Measurements from ENCODE around the gene RAB9B. TPM values are rescaled to one million over a fixed set of nuclear protein-coding genes. Genes with fewer than 3 reads are reported as not detected.

RAB9B gene
- polyA plus RNA-seq, 1 donor from 2014 or later: 50.6 TPM

- Histone ChIP-seq H3K9me2 (ENCODE audit: insufficient read depth, low read length) (no peaks in the 10 kb centered on the region), H3K9me3 (ENCODE audit: low read length) (no peaks in the 10 kb centered on the region), H3K4me2 (ENCODE audit: low read length) (no peak within 1 kb of the TSS), H3K79me2 (replicated peaks; ENCODE audit: insufficient read depth, low read length) (no peaks in the 10 kb centered on the region), H3K9ac (ENCODE audit: low read length) (no peak within 1 kb of the TSS), H3F3A (ENCODE audit: insufficient read depth, low read length, poor library complexity, severe bottlenecking) (no peaks in the 10 kb centered on the region), H4K20me1 (ENCODE audit: insufficient read depth) (no peaks in the 10 kb centered on the region), H2AFZ (ENCODE audit: low read depth, low read length) (no peak within 1 kb of the TSS), H3K4me3 (ENCODE audit: low read length) (no peak within 1 kb of the TSS), H3K36me3 (ENCODE audit: insufficient read depth, low read length) (no peaks in the 10 kb centered on the region), H3K27ac (ENCODE audit: low read length) (no peak within 1 kb of the TSS), H3K27me3 (ENCODE audit: insufficient read depth, low read depth, low read length) (no peaks in the 10 kb centered on the region)
- TF ChIP-seq MXI1 (conservative IDR thresholded peaks at IDR 0.05; ENCODE audit: poor library complexity, severe bottlenecking) (no peak), POLR2AphosphoS5 (IDR thresholded peaks at IDR 0.05) (no peak), EP300 (conservative IDR thresholded peaks at IDR 0.05; ENCODE audit: poor library complexity, severe bottlenecking) (no peak), RAD21 (conservative IDR thresholded peaks at IDR 0.05) (no peak), TAF1 (IDR thresholded peaks at IDR 0.05; ENCODE audit: low read depth) (no peak), SMC3 (conservative IDR thresholded peaks at IDR 0.05; ENCODE audit: poor library complexity) (no peak), EZH2 (IDR thresholded peaks at IDR 0.05; ENCODE audit: borderline replicate concordance, insufficient read depth, low read length, poor library complexity, severe bottlenecking) (no peak)
- TF ChIP-seq, protein P1, sequence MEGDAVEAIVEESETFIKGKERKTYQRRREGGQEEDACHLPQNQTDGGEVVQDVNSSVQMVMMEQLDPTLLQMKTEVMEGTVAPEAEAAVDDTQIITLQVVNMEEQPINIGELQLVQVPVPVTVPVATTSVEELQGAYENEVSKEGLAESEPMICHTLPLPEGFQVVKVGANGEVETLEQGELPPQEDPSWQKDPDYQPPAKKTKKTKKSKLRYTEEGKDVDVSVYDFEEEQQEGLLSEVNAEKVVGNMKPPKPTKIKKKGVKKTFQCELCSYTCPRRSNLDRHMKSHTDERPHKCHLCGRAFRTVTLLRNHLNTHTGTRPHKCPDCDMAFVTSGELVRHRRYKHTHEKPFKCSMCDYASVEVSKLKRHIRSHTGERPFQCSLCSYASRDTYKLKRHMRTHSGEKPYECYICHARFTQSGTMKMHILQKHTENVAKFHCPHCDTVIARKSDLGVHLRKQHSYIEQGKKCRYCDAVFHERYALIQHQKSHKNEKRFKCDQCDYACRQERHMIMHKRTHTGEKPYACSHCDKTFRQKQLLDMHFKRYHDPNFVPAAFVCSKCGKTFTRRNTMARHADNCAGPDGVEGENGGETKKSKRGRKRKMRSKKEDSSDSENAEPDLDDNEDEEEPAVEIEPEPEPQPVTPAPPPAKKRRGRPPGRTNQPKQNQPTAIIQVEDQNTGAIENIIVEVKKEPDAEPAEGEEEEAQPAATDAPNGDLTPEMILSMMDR (IDR thresholded peaks at IDR 0.05; ENCODE audit: poor library complexity, severe bottlenecking): no peak
- TF ChIP-seq, protein P2, sequence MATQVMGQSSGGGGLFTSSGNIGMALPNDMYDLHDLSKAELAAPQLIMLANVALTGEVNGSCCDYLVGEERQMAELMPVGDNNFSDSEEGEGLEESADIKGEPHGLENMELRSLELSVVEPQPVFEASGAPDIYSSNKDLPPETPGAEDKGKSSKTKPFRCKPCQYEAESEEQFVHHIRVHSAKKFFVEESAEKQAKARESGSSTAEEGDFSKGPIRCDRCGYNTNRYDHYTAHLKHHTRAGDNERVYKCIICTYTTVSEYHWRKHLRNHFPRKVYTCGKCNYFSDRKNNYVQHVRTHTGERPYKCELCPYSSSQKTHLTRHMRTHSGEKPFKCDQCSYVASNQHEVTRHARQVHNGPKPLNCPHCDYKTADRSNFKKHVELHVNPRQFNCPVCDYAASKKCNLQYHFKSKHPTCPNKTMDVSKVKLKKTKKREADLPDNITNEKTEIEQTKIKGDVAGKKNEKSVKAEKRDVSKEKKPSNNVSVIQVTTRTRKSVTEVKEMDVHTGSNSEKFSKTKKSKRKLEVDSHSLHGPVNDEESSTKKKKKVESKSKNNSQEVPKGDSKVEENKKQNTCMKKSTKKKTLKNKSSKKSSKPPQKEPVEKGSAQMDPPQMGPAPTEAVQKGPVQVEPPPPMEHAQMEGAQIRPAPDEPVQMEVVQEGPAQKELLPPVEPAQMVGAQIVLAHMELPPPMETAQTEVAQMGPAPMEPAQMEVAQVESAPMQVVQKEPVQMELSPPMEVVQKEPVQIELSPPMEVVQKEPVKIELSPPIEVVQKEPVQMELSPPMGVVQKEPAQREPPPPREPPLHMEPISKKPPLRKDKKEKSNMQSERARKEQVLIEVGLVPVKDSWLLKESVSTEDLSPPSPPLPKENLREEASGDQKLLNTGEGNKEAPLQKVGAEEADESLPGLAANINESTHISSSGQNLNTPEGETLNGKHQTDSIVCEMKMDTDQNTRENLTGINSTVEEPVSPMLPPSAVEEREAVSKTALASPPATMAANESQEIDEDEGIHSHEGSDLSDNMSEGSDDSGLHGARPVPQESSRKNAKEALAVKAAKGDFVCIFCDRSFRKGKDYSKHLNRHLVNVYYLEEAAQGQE (IDR thresholded peaks at IDR 0.05; ENCODE audit: borderline replicate concordance): no peak
Measured at GRCh38 chrX:103776546-103776945, 55.5 kb downstream of the RAB9B start, which contains the start of gene PLP1. TSS of gene PLP1 (plus strand) at chrX:103776840. CDS start at chrX:103776996, 156 bp downstream.

DNA sequence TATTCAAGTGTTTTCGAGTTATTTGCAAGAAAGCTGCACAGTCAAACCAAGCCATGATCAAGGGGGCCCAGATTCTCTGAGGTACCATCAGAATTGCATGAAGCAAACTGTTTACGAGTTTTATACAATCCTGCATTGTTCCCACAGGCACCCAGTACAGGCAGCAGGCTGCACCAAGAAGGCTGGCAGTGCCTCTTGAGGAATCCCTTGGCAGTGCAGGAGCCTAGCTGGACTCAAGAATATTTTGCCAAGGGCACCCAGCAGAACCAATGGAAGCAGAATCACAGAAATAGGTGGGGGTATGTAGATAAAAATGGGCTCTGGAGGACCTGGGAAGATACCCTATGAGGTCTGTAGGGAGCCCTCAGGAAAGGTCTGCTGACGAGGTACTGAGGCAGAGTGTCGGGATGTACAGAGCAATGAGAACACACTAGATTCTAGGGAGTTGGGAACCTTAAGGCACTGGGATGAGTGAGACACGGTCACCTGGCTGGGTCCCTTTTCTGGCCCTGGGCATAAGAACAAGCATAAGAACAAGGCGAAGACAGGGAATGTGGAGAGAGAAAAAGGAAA is 57.9 kb downstream of the RAB9B start:
- no peaks in the 10 kb centered on the region for H3K27me3 ChIP-seq (ENCODE audit: insufficient read depth, low read depth, low read length)
- H3K4me3 ChIP-seq (ENCODE audit: low read length): no peak overlapping the region
- H4K20me1 ChIP-seq (ENCODE audit: insufficient read depth): no peaks in the 10 kb centered on the region
- no peak overlapping the region for H3K9ac ChIP-seq (ENCODE audit: low read length)
- no peaks in the 10 kb centered on the region for H3K9me3 ChIP-seq (ENCODE audit: low read length)
- H3K27ac ChIP-seq (ENCODE audit: low read length): no peak overlapping the region
- H2AFZ ChIP-seq (ENCODE audit: low read depth, low read length): no peak overlapping the region
- no peaks in the 10 kb centered on the region for H3F3A ChIP-seq (ENCODE audit: insufficient read depth, low read length, poor library complexity, severe bottlenecking)
- H3K4me2 ChIP-seq (ENCODE audit: low read length): no peak overlapping the region
- no peaks in the 10 kb centered on the region for H3K36me3 ChIP-seq (ENCODE audit: insufficient read depth, low read length)
- TF ChIP-seq EP300 (conservative IDR thresholded peaks at IDR 0.05; ENCODE audit: poor library complexity, severe bottlenecking) (no peak), EZH2 (IDR thresholded peaks at IDR 0.05; ENCODE audit: borderline replicate concordance, insufficient read depth, low read length, poor library complexity, severe bottlenecking) (no peak), TAF1 (IDR thresholded peaks at IDR 0.05; ENCODE audit: low read depth) (no peak), MXI1 (conservative IDR thresholded peaks at IDR 0.05; ENCODE audit: poor library complexity, severe bottlenecking) (no peak), RAD21 (conservative IDR thresholded peaks at IDR 0.05) (peak; percentile 40), SMC3 (conservative IDR thresholded peaks at IDR 0.05; ENCODE audit: poor library complexity) (peak; percentile 39), POLR2AphosphoS5 (IDR thresholded peaks at IDR 0.05) (no peak)
- TF ChIP-seq, protein P2 (IDR thresholded peaks at IDR 0.05; ENCODE audit: borderline replicate concordance): no peak
- TF ChIP-seq, protein P1 (IDR thresholded peaks at IDR 0.05; ENCODE audit: poor library complexity, severe bottlenecking): peak; percentile 38
- H3K79me2 ChIP-seq (replicated peaks; ENCODE audit: insufficient read depth, low read length): no peaks in the 10 kb centered on the region
- H3K9me2 ChIP-seq (ENCODE audit: insufficient read depth, low read length): no peaks in the 10 kb centered on the region
